Lower leg skin (tissue), 3 donors: ENCODE data around the gene EFCAB6.

Experiments
- CTCF ChIP-seq, 3 donors: fragments of 450-650 bp; IDR thresholded peaks; one replicate each; pipeline ENCODE4 v1.5.1; 2016; ENCODE audit warnings: antibody characterized with exemption in 3 of 3, mild to moderate bottlenecking in 3 of 3, moderate library complexity in 2 of 3
- POLR2A ChIP-seq, 2 donors: fragments of 450-650 bp; IDR thresholded peaks; one replicate each; pipeline ENCODE4 v1.6.1; 2016 to 2017; ENCODE audit warnings: antibody characterized with exemption in 2 of 2, mild to moderate bottlenecking in 1 of 2, moderate library complexity in 1 of 2

GRCh38 chr22:43652845-43653244 lies 159.3 kb downstream of the EFCAB6 start:
- TF ChIP-seq POLR2A (IDR thresholded peaks at IDR 0.05) (no peak), CTCF (IDR thresholded peaks at IDR 0.05) (no peak)
